ENCODE results near the gene FLRT1.

The FLRT1 gene

GRCh38 chr11:64007160-64007628 is 28.5 kb upstream of the FLRT1 start:
- Histone ChIP-seq H3K27ac (ENCODE audit: low read depth, low read length) (no peak overlapping the region), H3K9me3 (ENCODE audit: insufficient read depth, low read depth, low read length) (no peaks in the 10 kb centered on the region), H3K36me3 (ENCODE audit: insufficient read depth, low read length) (no peaks in the 10 kb centered on the region), H3K27me3 (ENCODE audit: insufficient read depth, low read length) (peaks cover 54% of the 10 kb centered on the region), H3K9ac (ENCODE audit: low read depth, low read length) (no peak overlapping the region), H3K4me1 (ENCODE audit: insufficient read depth, low read length) (peaks cover 4% of the 10 kb centered on the region), H3K4me3 (ENCODE audit: low read length) (peak overlapping the region; percentile 49)
- 2% methylated on average over 27 of the region's 27 CpGs for WGBS

DNA sequence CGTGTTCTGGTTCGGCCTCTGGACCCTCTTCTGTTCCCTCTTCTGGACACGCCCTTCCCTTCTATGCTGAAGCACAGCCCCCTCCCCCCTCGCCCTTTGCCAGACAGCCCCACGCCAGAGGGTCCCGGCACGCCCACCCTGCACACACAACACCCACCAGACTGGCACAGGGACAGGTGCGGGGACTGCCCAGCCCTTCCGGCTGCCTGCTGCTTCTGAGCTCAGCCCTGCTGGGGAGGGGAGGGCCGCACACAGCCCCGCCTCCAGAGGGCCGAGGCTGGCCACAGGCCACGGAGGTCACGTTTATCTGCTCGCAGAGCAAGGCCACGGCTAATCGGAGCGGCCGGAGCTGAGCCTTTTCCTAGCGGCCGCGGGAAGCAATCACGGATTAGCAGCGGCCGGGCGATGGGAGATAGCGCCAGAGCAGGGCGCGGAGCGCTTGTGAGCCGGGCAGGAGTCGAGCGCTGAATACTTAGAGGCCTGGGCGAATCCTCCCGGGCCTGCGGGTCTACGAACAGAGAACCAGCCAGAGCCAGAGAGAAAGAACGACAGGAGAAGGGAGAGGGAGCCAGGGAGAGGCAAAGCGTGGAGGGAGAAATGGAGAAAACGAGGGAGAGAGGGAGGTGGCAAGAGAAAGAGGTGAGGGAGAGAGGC is 28.0 kb upstream of the FLRT1 start:
- H3K27me3 ChIP-seq (ENCODE audit: insufficient read depth, low read length) = peaks cover 54% of the 10 kb centered on the region
- H3K9me3 ChIP-seq (ENCODE audit: insufficient read depth, low read depth, low read length) = no peaks in the 10 kb centered on the region
- no peaks in the 10 kb centered on the region for H3K36me3 ChIP-seq (ENCODE audit: insufficient read depth, low read length)
- no peak overlapping the region for H3K9ac ChIP-seq (ENCODE audit: low read depth, low read length)
- WGBS = 6% methylated on average over 40 of the region's 40 CpGs
- peak overlapping the region; percentile 49 for H3K4me3 ChIP-seq (ENCODE audit: low read length)
- H3K4me1 ChIP-seq (ENCODE audit: insufficient read depth, low read length) = peaks cover 4% of the 10 kb centered on the region
- H3K27ac ChIP-seq (ENCODE audit: low read depth, low read length) = no peak overlapping the region

DNA sequence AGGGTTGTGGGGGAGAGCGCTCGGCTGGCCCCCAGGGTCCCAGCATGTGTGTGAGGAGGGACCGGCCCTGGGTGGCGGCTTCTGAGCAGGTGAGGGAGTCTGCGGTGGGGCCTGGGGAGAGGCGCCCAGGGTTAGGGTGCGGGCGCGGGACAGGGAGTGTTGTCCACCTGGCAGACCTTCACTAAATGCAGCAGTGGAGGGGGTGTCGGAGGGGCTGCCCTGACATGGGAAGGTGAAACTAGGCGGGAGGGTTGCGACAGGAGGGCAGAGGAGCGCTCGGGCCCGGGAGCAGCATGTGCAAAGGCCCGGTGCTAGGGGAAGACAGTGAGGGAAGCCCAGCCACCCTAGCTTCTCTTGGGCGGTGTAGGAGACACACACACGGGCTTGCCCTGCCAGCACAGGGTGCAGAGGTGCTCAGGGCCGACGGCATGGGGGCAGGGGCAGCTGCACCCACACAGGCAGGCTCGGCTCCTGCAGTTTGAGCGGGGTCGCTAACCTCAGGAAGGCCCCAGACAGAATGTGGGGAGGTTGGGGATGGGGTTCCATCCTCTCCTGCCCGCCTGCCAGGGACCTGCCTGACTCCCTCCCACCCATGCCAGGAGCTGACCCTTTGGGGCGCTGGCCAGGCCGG is 27.3 kb upstream of the FLRT1 start:
- WGBS = 86% methylated on average over 26 of the region's 26 CpGs
- no peaks in the 10 kb centered on the region for H3K9me3 ChIP-seq (ENCODE audit: insufficient read depth, low read depth, low read length)
- H3K27ac ChIP-seq (ENCODE audit: low read depth, low read length) = no peak overlapping the region
- H3K27me3 ChIP-seq (ENCODE audit: insufficient read depth, low read length) = peaks cover 54% of the 10 kb centered on the region
- peaks cover 4% of the 10 kb centered on the region for H3K4me1 ChIP-seq (ENCODE audit: insufficient read depth, low read length)
- no peak overlapping the region for H3K9ac ChIP-seq (ENCODE audit: low read depth, low read length)
- peak overlapping the region; percentile 49; the same call in 1 of the 2 replicates for H3K4me3 ChIP-seq (ENCODE audit: low read length)
- H3K36me3 ChIP-seq (ENCODE audit: insufficient read depth, low read length) = no peaks in the 10 kb centered on the region

- Histone ChIP-seq H3K36me3 (ENCODE audit: insufficient read depth, low read length) (no peaks in the 10 kb centered on the region), H3K27ac (ENCODE audit: low read depth, low read length) (no peak overlapping the region), H3K4me3 (ENCODE audit: low read length) (no peak overlapping the region), H3K9ac (ENCODE audit: low read depth, low read length) (no peak overlapping the region), H3K4me1 (ENCODE audit: insufficient read depth, low read length) (peaks cover 4% of the 10 kb centered on the region), H3K27me3 (ENCODE audit: insufficient read depth, low read length) (peaks cover 54% of the 10 kb centered on the region), H3K9me3 (ENCODE audit: insufficient read depth, low read depth, low read length) (no peaks in the 10 kb centered on the region)
- 82% methylated on average over 18 of the region's 18 CpGs for WGBS
These were observed 26.7 kb upstream of the FLRT1 start for GRCh38 chr11:64008914-64009633.

GRCh38 chr11:64009710-64010109 is 26.0 kb upstream of the FLRT1 start:
- 96% methylated on average over 8 of the region's 8 CpGs for WGBS
- no peaks in the 10 kb centered on the region for H3K9me3 ChIP-seq (ENCODE audit: insufficient read depth, low read depth, low read length)
- no peaks in the 10 kb centered on the region for H3K36me3 ChIP-seq (ENCODE audit: insufficient read depth, low read length)
- no peak overlapping the region for H3K27ac ChIP-seq (ENCODE audit: low read depth, low read length)
- H3K4me3 ChIP-seq (ENCODE audit: low read length) = no peak overlapping the region
- no peak overlapping the region for H3K9ac ChIP-seq (ENCODE audit: low read depth, low read length)
- peaks cover 4% of the 10 kb centered on the region for H3K4me1 ChIP-seq (ENCODE audit: insufficient read depth, low read length)
- H3K27me3 ChIP-seq (ENCODE audit: insufficient read depth, low read length) = peaks cover 55% of the 10 kb centered on the region

- no peaks in the 10 kb centered on the region for H3K9me3 ChIP-seq (ENCODE audit: insufficient read depth, low read depth, low read length)
- H3K4me1 ChIP-seq (ENCODE audit: insufficient read depth, low read length) = peaks cover 4% of the 10 kb centered on the region
- 93% methylated on average over 2 of the region's 2 CpGs for WGBS
- no peak overlapping the region for H3K4me3 ChIP-seq (ENCODE audit: low read length)
- H3K27me3 ChIP-seq (ENCODE audit: insufficient read depth, low read length) = peaks cover 53% of the 10 kb centered on the region
- no peak overlapping the region for H3K27ac ChIP-seq (ENCODE audit: low read depth, low read length)
- no peaks in the 10 kb centered on the region for H3K36me3 ChIP-seq (ENCODE audit: insufficient read depth, low read length)
- no peak overlapping the region for H3K9ac ChIP-seq (ENCODE audit: low read depth, low read length)
These were observed 24.9 kb upstream of the FLRT1 start for GRCh38 chr11:64010783-64011182.

DNA sequence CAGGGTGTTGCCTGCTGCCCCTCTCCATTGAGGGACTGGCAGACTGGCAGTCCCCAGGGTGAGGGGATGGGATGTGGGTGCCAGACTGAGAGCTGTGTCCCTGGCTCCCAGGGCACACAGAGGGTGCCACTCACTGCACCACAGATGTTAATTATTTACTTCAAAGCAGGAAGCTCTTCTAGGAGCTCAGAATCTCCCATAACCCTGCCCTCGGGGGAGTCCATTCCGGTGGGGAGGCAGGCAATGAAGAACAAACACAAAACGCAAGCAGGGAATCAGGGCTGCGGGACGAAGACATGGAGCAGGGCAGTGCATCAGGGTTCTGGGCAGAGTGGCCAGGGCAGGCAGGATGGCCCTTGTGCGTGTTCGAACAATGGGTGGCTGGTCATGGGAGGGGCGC is 24.4 kb upstream of the FLRT1 start:
- 92% methylated on average over 8 of the region's 8 CpGs for WGBS

GRCh38 chr11:64013141-64013896 is 22.4 kb upstream of the FLRT1 start:
- no peaks in the 10 kb centered on the region; the same call in 1 of the 2 replicates for H3K4me1 ChIP-seq (ENCODE audit: insufficient read depth, low read length)
- H3K27me3 ChIP-seq (ENCODE audit: insufficient read depth, low read length) = peaks cover 28% of the 10 kb centered on the region
- WGBS = 88% methylated on average over 16 of the region's 16 CpGs
- no peaks in the 10 kb centered on the region for H3K36me3 ChIP-seq (ENCODE audit: insufficient read depth, low read length)
- H3K4me3 ChIP-seq (ENCODE audit: low read length) = no peak overlapping the region
- no peak overlapping the region; the same call in 1 of the 2 replicates for H3K9ac ChIP-seq (ENCODE audit: low read depth, low read length)
- H3K27ac ChIP-seq (ENCODE audit: low read depth, low read length) = no peak overlapping the region
- H3K9me3 ChIP-seq (ENCODE audit: insufficient read depth, low read depth, low read length) = no peaks in the 10 kb centered on the region

More for the DNA sequence above, 24.4 kb upstream of the FLRT1 start:
- Histone ChIP-seq H3K9me3 (ENCODE audit: insufficient read depth, low read depth, low read length) (no peaks in the 10 kb centered on the region), H3K27me3 (ENCODE audit: insufficient read depth, low read length) (peaks cover 47% of the 10 kb centered on the region), H3K4me3 (ENCODE audit: low read length) (no peak overlapping the region), H3K9ac (ENCODE audit: low read depth, low read length) (no peak overlapping the region), H3K27ac (ENCODE audit: low read depth, low read length) (no peak overlapping the region), H3K4me1 (ENCODE audit: insufficient read depth, low read length) (peaks cover 4% of the 10 kb centered on the region), H3K36me3 (ENCODE audit: insufficient read depth, low read length) (no peaks in the 10 kb centered on the region)

DNA sequence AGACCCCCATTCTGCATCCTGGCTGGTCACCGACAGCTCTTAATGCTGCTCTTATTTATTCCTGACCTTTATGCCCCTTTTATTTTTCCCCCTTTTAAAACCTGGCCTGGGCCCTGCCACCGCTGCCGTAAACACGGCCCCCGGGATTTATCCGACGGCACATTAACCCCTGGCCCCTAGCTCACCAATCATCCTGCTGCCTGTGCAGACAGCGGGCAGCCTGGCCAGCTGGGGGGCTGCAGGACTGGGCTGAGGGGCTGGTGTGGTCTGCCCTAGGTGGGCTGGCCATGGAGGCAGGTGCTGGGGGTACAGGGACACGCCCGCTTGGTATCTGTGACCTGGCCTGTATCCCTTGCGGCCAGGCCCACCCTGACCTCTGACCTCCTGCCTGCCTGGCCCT is 21.4 kb upstream of the FLRT1 start:
- peaks cover 19% of the 10 kb centered on the region for H3K27me3 ChIP-seq (ENCODE audit: insufficient read depth, low read length)
- H3K9me3 ChIP-seq (ENCODE audit: insufficient read depth, low read depth, low read length) = no peaks in the 10 kb centered on the region
- H3K4me3 ChIP-seq (ENCODE audit: low read length) = no peak overlapping the region
- H3K36me3 ChIP-seq (ENCODE audit: insufficient read depth, low read length) = no peaks in the 10 kb centered on the region
- no peaks in the 10 kb centered on the region; the same call in 1 of the 2 replicates for H3K4me1 ChIP-seq (ENCODE audit: insufficient read depth, low read length)
- no peak overlapping the region for H3K9ac ChIP-seq (ENCODE audit: low read depth, low read length)
- H3K27ac ChIP-seq (ENCODE audit: low read depth, low read length) = no peak overlapping the region
- 92% methylated on average over 11 of the region's 11 CpGs for WGBS

- H3K27ac ChIP-seq (ENCODE audit: low read depth, low read length) = no peak overlapping the region
- H3K9ac ChIP-seq (ENCODE audit: low read depth, low read length) = no peak overlapping the region
- H3K4me3 ChIP-seq (ENCODE audit: low read length) = no peak overlapping the region
- H3K27me3 ChIP-seq (ENCODE audit: insufficient read depth, low read length) = peaks cover 19% of the 10 kb centered on the region; the same call in 1 of the 2 replicates
- WGBS = 88% methylated on average over 20 of the region's 20 CpGs
- no peaks in the 10 kb centered on the region for H3K9me3 ChIP-seq (ENCODE audit: insufficient read depth, low read depth, low read length)
- no peaks in the 10 kb centered on the region for H3K4me1 ChIP-seq (ENCODE audit: insufficient read depth, low read length)
- H3K36me3 ChIP-seq (ENCODE audit: insufficient read depth, low read length) = no peaks in the 10 kb centered on the region
These were observed 20.2 kb upstream of the FLRT1 start for GRCh38 chr11:64015510-64015909.
